ENCODE data around the gene BBX. TPM values are rescaled to one million over a fixed set of nuclear protein-coding genes. Genes with fewer than 3 reads are reported as not detected.

The BBX gene
- total and polyA plus RNA-seq, 2 of the 4 experiments (the other 2 are of a cell fraction) = 13.6 to 107 TPM

GRCh38 chr3:107578091-107578490 lies 55.3 kb downstream of the BBX start:
- Histone ChIP-seq H3K4ac (ENCODE audit: low read depth, low read length) (no peak overlapping the region), H2AFZ (replicated peaks; ENCODE audit: low read length, poor library complexity) (no peak overlapping the region), H3K9ac (ENCODE audit: low read depth, low read length) (no peak overlapping the region), H4K20me1 (ENCODE audit: insufficient read depth, low read length) (no peaks in the 10 kb centered on the region; the same call in 1 of the 2 replicates), H3K56ac (ENCODE audit: extremely low read depth, insufficient read depth, low read length) (no peak overlapping the region), H4K5ac (ENCODE audit: low read depth, low read length) (no peak overlapping the region), H2AK9ac (replicated peaks; ENCODE audit: low read depth, low read length, poor library complexity) (no peak overlapping the region), H2AK5ac (ENCODE audit: low read depth, low read length) (no peak overlapping the region), H3K23ac (ENCODE audit: low read depth, low read length) (no peak overlapping the region), H4K8ac (ENCODE audit: low read depth in 2 of 2, low read length in 2 of 2) (no peak overlapping the region), H3K79me1 (ENCODE audit: low read depth in 1 of 2, low read length in 2 of 2) (peaks cover 4 to 5% of the 10 kb centered on the region in 2 experiments; a peak in 2 of 4 replicates), H3K9me1 (ENCODE audit: insufficient read depth, low read length) (0 out of 2 replicates have a peak, but pooled peaks cover 3% of the 10 kb centered on the region), H2BK120ac (ENCODE audit: low read depth, low read length) (no peak overlapping the region), H3K27me3 (ENCODE audit: control insufficient read depth, insufficient read depth, low read length) (no peaks in the 10 kb centered on the region), H3K4me1 (ENCODE audit: control insufficient read depth, insufficient read depth, low read length) (no peaks in the 10 kb centered on the region), H3K4me2 (ENCODE audit: low read depth, low read length) (no peak overlapping the region), H2BK20ac (ENCODE audit: low read depth, low read length) (no peak overlapping the region), H4K91ac (ENCODE audit: insufficient read depth, low read depth, low read length) (no peak overlapping the region), H3K9me3 (ENCODE audit: control insufficient read depth, insufficient read depth, low read length) (no peaks in the 10 kb centered on the region), H3K4me3 (ENCODE audit: insufficient read depth, low read depth, low read length) (no peak overlapping the region), H3K27ac (ENCODE audit: insufficient read depth, low read length) (no peak overlapping the region), H3K14ac (replicated peaks; ENCODE audit: low read depth, low read length) (no peak overlapping the region), H3K36me3 (ENCODE audit: control insufficient read depth, insufficient read depth, low read length) (peaks cover 2% of the 10 kb centered on the region; the same call in 1 of the 2 replicates), H2BK5ac (ENCODE audit: low read depth, low read length, poor library complexity, severe bottlenecking) (no peak overlapping the region), H3K18ac (ENCODE audit: low read depth, low read length) (no peak overlapping the region), H2BK15ac (ENCODE audit: low read depth, low read length) (no peak overlapping the region)
- POLR2A ChIA-PET (ENCODE audit: unreplicated experiment) = no interaction called here
- WGBS, 2 experiments (ENCODE audit: extremely low coverage in 2 of 2, insufficient read length in 1 of 2) = no CpG with 5 or more reads among the region's 2 CpGs
- CTCF ChIA-PET = no interaction called here
- no peak for ATAC-seq (ENCODE audit: low read depth)
- in situ Hi-C loops (cut with MboI; ENCODE audit: low sequenced_read_pairs) = no loop called here
- intact Hi-C loops (cut with micrococcal nuclease) = no loop called here
- dilution Hi-C loops (cut with HindIII; ENCODE audit: low sequenced_read_pairs, unreplicated experiment) = no loop called here
- TF ChIP-seq FOS (IDR thresholded peaks at IDR 0.05; ENCODE audit: low read depth, low read length) (no peak), BHLHE40 (IDR thresholded peaks at IDR 0.05; ENCODE audit: low read depth, low read length) (no peak), CTCF (conservative IDR thresholded peaks at IDR 0.05; ENCODE audit: low read depth, low read length) (no peak), USF2 (IDR thresholded peaks at IDR 0.05; ENCODE audit: low read depth, low read length) (no peak), POLR2A (IDR thresholded peaks at IDR 0.05; ENCODE audit: low read depth, low read length) (no peak), SMC3 (IDR thresholded peaks at IDR 0.05; ENCODE audit: low read depth, low read length) (no peak), RCOR1 (IDR thresholded peaks at IDR 0.05; ENCODE audit: insufficient replicate concordance, low read length) (no peak), MAZ (IDR thresholded peaks at IDR 0.05; ENCODE audit: borderline replicate concordance, low read depth, low read length) (no peak), NFE2L2 (IDR thresholded peaks at IDR 0.05; ENCODE audit: low read depth, low read length) (no peak), RFX5 (IDR thresholded peaks at IDR 0.05; ENCODE audit: low read depth, low read length) (no peak), CHD1 (IDR thresholded peaks at IDR 0.05; ENCODE audit: low read depth, low read length) (no peak), CEBPB (IDR thresholded peaks at IDR 0.05; ENCODE audit: low read depth, low read length) (no peak), RAD21 (IDR thresholded peaks at IDR 0.05; ENCODE audit: low read length) (no peak), MAFK (IDR thresholded peaks at IDR 0.05; ENCODE audit: low read depth, low read length) (no peak), MXI1 (IDR thresholded peaks at IDR 0.05; ENCODE audit: borderline replicate concordance, low read depth, low read length) (no peak)
- TF ChIP-seq, protein P1, sequence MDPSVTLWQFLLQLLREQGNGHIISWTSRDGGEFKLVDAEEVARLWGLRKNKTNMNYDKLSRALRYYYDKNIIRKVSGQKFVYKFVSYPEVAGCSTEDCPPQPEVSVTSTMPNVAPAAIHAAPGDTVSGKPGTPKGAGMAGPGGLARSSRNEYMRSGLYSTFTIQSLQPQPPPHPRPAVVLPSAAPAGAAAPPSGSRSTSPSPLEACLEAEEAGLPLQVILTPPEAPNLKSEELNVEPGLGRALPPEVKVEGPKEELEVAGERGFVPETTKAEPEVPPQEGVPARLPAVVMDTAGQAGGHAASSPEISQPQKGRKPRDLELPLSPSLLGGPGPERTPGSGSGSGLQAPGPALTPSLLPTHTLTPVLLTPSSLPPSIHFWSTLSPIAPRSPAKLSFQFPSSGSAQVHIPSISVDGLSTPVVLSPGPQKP (IDR thresholded peaks at IDR 0.05; ENCODE audit: borderline replicate concordance, low read depth, low read length) = no peak
- BruUV-seq (replicated peaks) = no TSS peak
- no peak for DNase-seq

All from IMR-90 (cell line).